Neural progenitor cell (in vitro differentiated cells): Measurements from ENCODE around the gene JPT2.

Experiments
- EZH2phosphoT487 ChIP-seq: fragments of 200-600 bp; sonication (generic); IDR thresholded peaks from 2 replicates; pipeline ENCODE4 v1.6.1; 2017; ENCODE audit warnings: antibody characterized with exemption
- TF ChIP-seq, protein P1 (sequence below): fragments of 200-600 bp; sonication (generic); IDR thresholded peaks from 2 replicates; pipeline ENCODE4 v1.5.1; 2017; ENCODE audit warnings: antibody characterized with exemption, mild to moderate bottlenecking

DNA sequence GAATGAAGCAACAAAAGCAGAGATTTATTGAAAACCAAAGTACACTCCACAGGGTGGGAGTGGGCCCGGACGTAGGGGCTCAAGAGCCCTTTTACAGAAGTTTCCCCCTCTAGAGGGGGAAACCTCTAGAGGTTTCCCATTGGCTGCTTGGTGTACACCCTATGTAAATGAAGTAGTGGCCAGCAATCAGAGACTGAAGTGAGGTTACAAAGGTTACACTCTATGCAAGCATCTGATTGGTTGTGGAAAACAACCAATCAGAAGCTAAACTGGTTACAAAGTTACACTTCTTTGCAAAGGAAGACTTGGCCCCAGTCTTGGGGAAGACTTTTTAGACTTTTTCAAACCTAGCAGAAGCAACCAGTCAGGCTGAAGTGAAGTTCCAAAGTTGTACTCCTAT lies 38.8 kb upstream of the JPT2 start:
- TF ChIP-seq, protein P1, sequence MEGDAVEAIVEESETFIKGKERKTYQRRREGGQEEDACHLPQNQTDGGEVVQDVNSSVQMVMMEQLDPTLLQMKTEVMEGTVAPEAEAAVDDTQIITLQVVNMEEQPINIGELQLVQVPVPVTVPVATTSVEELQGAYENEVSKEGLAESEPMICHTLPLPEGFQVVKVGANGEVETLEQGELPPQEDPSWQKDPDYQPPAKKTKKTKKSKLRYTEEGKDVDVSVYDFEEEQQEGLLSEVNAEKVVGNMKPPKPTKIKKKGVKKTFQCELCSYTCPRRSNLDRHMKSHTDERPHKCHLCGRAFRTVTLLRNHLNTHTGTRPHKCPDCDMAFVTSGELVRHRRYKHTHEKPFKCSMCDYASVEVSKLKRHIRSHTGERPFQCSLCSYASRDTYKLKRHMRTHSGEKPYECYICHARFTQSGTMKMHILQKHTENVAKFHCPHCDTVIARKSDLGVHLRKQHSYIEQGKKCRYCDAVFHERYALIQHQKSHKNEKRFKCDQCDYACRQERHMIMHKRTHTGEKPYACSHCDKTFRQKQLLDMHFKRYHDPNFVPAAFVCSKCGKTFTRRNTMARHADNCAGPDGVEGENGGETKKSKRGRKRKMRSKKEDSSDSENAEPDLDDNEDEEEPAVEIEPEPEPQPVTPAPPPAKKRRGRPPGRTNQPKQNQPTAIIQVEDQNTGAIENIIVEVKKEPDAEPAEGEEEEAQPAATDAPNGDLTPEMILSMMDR, result no peak
- TF ChIP-seq EZH2phosphoT487, result no peak
